Left lung (tissue), 10 donors: ENCODE results near the gene ARPC1B. TPM values are rescaled to one million over a fixed set of nuclear protein-coding genes. Genes with fewer than 3 reads are reported as not detected.

Source experiments
- ATAC-seq: fragments of 200-7000 bp; cut with Tn5 transposase; one replicate; pipeline ENCODE4 v1.9.1; 2020; ENCODE audit warnings: moderate library complexity
- DNase-seq, 4 donors: peaks; one replicate each; pipeline ENCODE4 v3.0.0-alpha.2; 2013 to 2020
- H3K27ac ChIP-seq, 2 donors: fragments of 200-600 bp; sonication (generic) in 1 of 2; one replicate each; pipeline versions ENCODE4 v1.5.0 to v1.8.0; 2020 to 2021
- H3K27me3 ChIP-seq, 2 donors: fragments of 200-600 bp; sonication (generic) in 1 of 2; one replicate each; pipeline versions ENCODE4 v1.5.0 to v1.8.0; 2020 to 2021
- H3K36me3 ChIP-seq, 2 donors: fragments of 200-600 bp; sonication (generic) in 1 of 2; one replicate each; pipeline versions ENCODE4 v1.5.0 to v1.8.0; 2020 to 2021
- H3K4me1 ChIP-seq, 2 donors: fragments of 200-600 bp; one replicate each; pipeline ENCODE4 v1.8.0; 2021
- H3K4me3 ChIP-seq, 2 donors: fragments of 200-600 bp; sonication (generic) in 1 of 2; one replicate each; pipeline versions ENCODE4 v1.5.0 to v1.8.0; 2020 to 2021; ENCODE audit warnings: mild to moderate bottlenecking in 1 of 2
- H3K9me3 ChIP-seq, 2 donors: fragments of 200-600 bp; sonication (generic) in 1 of 2; one replicate each; pipeline versions ENCODE4 v1.5.0 to v1.8.0; 2020 to 2021
- intact Hi-C, 2 donors: fragments of 100-400 bp; cut with DNase I; formaldehyde crosslinking; loops; one replicate each; pipeline versions ENCODE4 v1.11.2 to v1.14.2; 2022
- polyA plus RNA-seq, 6 donors: library from polyadenylated mRNA; unstranded; fragments of 120-200 nt; gene quantifications; one replicate each; pipeline ENCODE4 v1.2.1, GENCODE V29; 2013; ENCODE audit not compliant: insufficient read length in 6 of 6
- total RNA-seq, 2 donors: library from RNA; stranded (reverse); fragmentation: NEBNext Ultra II Directional; extraction: Animal tissue kit (Norgen Biotek cat#: 25700); gene quantifications; one replicate each; pipeline ENCODE4 v1.2.1, GENCODE V29; 2021
- TF ChIP-seq, protein P1 (sequence below), 2 donors: fragments of 200-600 bp; sonication (generic) in 1 of 2; IDR thresholded peaks; one replicate each; pipeline versions ENCODE4 v1.5.0 to v1.8.0; 2021; ENCODE audit warnings: antibody characterized with exemption in 2 of 2
- donor health status: DM: no; HTN: yes; CAD: no.
- donor health status: DM: no; HTN: no; CAD: no.

Gene ARPC1B
- total and polyA plus RNA-seq, 8 donors = 37.1 to 311 (median 50.1) TPM

DNA sequence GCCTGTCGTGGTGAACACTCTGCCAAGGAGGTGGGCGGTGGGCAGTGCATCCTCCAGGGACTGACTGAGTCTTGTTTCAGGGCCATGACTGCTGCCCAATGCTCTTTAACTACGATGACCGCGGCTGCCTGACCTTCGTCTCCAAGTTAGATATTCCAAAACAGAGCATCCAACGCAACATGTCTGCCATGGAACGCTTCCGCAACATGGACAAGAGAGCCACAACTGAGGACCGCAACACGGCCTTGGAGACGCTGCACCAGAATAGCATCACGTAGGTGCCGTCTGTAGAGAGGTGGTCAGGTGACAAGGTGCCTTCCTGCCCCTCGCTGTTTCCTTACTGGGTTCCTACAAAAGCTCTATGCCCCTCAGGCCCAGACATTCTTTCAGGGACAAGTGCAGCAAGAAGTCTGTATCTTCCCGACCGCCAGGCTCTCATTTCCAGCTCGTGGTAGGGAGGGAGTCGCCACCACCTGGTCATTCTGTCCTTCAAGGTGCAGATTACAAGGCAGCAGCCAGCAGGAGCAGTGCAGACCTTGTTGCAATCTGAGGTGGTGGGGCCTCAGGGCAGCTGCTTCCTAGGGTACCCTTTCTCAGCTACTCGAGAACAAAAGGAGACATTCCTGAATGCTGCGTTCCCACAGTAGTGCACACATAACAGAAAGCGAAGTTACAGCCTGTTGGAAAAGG, 14.9 kb upstream of the ARPC1B start:
- Histone ChIP-seq H3K4me3 (no peak overlapping the region), H3K27ac (no peak overlapping the region), H3K36me3 (peaks cover 0 to 100% of the 10 kb centered on the region in 2 donors), H3K27me3 (no peaks in the 10 kb centered on the region), H3K9me3 (no peaks in the 10 kb centered on the region), H3K4me1 (no peaks in the 10 kb centered on the region)
- TF ChIP-seq, protein P1, sequence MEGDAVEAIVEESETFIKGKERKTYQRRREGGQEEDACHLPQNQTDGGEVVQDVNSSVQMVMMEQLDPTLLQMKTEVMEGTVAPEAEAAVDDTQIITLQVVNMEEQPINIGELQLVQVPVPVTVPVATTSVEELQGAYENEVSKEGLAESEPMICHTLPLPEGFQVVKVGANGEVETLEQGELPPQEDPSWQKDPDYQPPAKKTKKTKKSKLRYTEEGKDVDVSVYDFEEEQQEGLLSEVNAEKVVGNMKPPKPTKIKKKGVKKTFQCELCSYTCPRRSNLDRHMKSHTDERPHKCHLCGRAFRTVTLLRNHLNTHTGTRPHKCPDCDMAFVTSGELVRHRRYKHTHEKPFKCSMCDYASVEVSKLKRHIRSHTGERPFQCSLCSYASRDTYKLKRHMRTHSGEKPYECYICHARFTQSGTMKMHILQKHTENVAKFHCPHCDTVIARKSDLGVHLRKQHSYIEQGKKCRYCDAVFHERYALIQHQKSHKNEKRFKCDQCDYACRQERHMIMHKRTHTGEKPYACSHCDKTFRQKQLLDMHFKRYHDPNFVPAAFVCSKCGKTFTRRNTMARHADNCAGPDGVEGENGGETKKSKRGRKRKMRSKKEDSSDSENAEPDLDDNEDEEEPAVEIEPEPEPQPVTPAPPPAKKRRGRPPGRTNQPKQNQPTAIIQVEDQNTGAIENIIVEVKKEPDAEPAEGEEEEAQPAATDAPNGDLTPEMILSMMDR (IDR thresholded peaks at IDR 0.05) = no peak
- DNase-seq (no peak), ATAC-seq (no peak)
- intact Hi-C loops = no loop called here

DNA sequence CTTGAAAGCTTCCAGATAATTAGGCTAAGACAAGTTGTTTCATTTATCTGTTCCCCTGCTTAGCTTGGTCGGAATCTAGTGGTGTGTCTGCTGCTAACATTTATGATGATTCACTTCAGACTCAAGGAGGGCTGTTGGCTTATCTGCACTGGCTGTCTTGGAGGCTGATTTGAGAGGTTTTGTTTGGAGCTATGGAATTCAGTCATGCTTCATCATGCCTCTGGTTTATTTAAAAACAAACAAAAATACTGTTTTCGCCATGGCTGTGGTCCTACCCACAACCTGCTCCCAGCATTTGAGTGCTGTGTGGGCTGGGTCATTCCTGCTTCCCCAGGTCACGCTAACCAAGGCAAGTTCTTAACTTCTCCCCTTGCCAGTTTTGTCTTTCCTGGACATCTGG, 11.7 kb upstream of the ARPC1B start:
- no peaks in the 10 kb centered on the region for H3K9me3 ChIP-seq
- ATAC-seq (no peak), DNase-seq (no peak)
- H3K27ac ChIP-seq = no peak overlapping the region
- no peaks in the 10 kb centered on the region for H3K4me1 ChIP-seq
- TF ChIP-seq, protein P1 (IDR thresholded peaks at IDR 0.05) = no peak
- no peaks in the 10 kb centered on the region for H3K27me3 ChIP-seq
- H3K4me3 ChIP-seq = no peak overlapping the region
- intact Hi-C loops = no loop called here
- H3K36me3 ChIP-seq = peaks cover 0 to 100% of the 10 kb centered on the region in 2 donors

DNA sequence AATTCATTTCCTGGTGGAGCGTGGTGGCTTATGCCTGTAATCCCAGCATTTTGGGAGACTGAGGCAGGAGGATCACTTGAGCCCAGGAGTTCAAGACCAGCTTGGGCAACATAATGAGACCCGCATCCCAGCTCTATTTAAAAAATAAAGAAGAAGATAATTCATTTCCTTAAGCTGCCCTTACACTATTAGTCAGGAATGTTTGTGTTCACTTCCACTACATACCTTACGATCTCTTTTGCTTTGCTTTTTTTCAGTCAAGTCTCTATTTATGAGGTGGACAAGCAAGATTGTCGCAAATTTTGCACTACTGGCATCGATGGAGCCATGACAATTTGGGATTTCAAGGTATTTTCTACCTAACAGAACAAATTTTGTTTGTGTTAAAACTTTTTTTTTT, 11.2 kb upstream of the ARPC1B start:
- intact Hi-C loops = no loop called here
- no peaks in the 10 kb centered on the region for H3K9me3 ChIP-seq
- peaks cover 0 to 98% of the 10 kb centered on the region in 2 donors for H3K36me3 ChIP-seq
- ATAC-seq (no peak), DNase-seq (no peak)
- no peaks in the 10 kb centered on the region for H3K27me3 ChIP-seq
- TF ChIP-seq, protein P1 (IDR thresholded peaks at IDR 0.05) = no peak
- H3K4me3 ChIP-seq = no peak overlapping the region
- no peaks in the 10 kb centered on the region for H3K4me1 ChIP-seq
- no peak overlapping the region for H3K27ac ChIP-seq

DNA sequence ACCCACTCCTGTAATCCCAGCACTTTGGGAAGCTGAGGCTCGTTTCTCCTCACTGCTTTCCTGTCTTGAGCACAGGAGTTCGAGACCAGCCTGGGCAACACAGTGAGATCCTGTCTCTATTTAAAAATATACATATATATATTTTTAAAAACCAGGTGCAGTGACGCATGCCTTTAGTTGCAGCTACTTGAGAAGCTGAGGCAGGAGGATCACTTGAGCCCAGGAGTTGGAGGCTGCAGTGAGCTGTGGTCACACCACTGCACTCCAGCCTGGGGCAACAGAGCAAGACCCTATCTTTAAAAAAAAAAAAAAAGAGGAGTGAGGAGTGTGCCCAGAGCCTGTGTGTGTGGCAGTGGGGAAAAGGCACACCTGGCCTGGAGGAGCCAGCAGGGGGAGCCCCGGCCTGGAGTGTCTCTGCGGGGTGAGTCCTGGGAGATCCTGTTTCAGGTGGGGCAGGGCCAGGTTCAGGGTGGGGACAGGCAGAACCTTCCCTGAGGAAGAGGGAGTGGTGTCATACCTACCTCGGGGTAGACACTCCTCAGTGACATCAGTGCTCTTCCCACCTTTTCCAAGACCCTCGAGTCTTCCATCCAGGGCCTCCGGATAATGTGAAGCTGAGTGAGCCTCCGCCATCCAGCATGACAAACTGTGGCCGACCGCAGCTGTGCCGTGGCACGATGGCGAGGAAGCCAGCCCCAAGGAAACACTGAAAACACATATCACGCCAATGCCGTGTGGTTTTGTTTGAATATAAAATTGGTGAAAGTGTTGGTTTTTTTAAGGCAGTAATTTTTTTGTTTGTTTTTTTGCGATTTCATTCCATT, 9.0 kb upstream of the ARPC1B start:
- H3K27ac ChIP-seq = no peak overlapping the region
- peaks cover 0 to 82% of the 10 kb centered on the region in 2 donors for H3K36me3 ChIP-seq
- TF ChIP-seq, protein P1 (IDR thresholded peaks at IDR 0.05) = peak; percentile 46 to 55
- DNase-seq (peak in 1 of 4 donors; percentile 89), ATAC-seq (peak; percentile 75)
- no peaks in the 10 kb centered on the region for H3K27me3 ChIP-seq
- peaks cover 4 to 5% of the 10 kb centered on the region in 2 donors for H3K4me1 ChIP-seq
- H3K4me3 ChIP-seq = no peak overlapping the region
- intact Hi-C loops = no loop called here
- no peaks in the 10 kb centered on the region for H3K9me3 ChIP-seq

DNA sequence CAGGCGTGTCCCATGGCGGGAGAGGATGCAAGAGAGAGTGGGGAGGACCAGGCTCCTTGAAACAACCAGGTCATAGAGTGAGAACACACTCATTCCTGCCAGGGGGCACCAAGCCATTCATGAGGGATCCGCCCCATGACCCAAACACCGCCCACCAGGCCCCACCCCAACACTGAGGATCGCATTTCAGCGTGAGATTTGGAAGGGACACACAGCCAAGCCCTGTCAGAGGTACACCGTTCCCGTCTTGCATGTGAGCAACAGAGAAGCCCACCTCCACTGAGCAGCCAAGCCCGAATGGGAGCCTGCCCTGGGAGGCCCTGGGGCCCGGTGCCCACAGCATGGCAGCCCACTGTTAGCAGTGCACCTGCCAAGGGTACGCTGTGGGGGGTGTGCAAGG, 7.9 kb upstream of the ARPC1B start:
- ATAC-seq = no peak
- intact Hi-C loops = no loop called here
- Histone ChIP-seq H3K4me1 (peaks cover 5 to 6% of the 10 kb centered on the region in 2 donors), H3K4me3 (no peak overlapping the region), H3K9me3 (no peaks in the 10 kb centered on the region), H3K27me3 (no peaks in the 10 kb centered on the region), H3K36me3 (peaks cover 0 to 71% of the 10 kb centered on the region in 2 donors), H3K27ac (no peak overlapping the region)
- TF ChIP-seq, protein P1 (IDR thresholded peaks at IDR 0.05) = no peak
- no peak for DNase-seq
